ENCODE measurements around the gene PPP1R12C.

DNA sequence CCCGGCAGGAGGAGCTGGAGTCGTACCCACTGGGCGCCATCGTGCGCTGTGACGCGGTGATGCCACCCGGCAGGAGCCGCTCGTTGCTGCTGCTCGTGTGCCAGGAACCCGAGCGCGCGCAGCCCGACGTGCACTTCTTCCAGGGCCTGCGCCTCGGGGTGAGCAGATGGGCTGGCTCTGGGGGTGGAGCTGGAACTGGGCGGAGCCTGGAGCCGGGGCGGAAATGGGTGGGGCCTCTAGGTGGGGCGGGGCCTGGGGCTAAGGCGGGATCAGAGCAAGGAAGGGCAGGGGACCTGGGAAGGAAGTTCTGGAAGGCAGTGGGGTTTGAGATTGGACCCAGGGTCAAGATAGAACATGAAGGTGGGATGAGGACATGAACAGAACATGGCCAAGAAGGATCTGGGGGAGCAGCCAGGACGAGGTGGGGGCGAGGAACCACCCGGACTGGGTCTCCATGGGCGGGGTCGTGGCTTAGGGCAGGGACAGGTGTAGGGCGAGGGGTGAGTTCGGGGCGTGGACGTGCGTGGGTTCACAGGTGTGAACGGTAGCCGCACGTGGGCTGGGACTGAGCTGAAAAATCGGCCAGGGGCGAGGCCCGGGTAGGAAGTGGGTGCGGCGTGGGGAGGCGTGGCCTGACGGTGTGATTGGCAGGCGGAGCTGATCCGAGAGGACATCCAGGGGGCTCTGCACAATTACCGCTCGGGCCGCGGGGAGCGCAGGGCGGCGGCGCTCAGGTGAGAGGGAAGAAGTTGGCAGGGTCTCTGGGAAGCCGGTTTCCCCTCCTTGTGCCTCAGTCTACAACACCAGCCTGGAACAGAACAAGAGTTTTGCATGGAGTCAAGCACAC, 37.1 kb downstream of the PPP1R12C start:
- TF ChIP-seq CTCF (conservative IDR thresholded peaks at IDR 0.05 in 1 of 2, IDR thresholded peaks at IDR 0.05 in 1 of 2; ENCODE audit: extremely low read depth in 1 of 2, insufficient read depth in 1 of 2, low read depth in 1 of 2, low read length in 2 of 2): no peak
- no peak for TF ChIP-seq EZH2 (IDR thresholded peaks at IDR 0.05; ENCODE audit: borderline replicate concordance, low read length)
